IPS-11a (cell line): ENCODE measurements around the gene SFXN4.

Experiments
- H3K4me3 ChIP-seq: one replicate; pipeline ENCODE4 v1.5.1; 2013; ENCODE audit warnings: low read depth, low read length, control low read depth

Gene SFXN4

DNA sequence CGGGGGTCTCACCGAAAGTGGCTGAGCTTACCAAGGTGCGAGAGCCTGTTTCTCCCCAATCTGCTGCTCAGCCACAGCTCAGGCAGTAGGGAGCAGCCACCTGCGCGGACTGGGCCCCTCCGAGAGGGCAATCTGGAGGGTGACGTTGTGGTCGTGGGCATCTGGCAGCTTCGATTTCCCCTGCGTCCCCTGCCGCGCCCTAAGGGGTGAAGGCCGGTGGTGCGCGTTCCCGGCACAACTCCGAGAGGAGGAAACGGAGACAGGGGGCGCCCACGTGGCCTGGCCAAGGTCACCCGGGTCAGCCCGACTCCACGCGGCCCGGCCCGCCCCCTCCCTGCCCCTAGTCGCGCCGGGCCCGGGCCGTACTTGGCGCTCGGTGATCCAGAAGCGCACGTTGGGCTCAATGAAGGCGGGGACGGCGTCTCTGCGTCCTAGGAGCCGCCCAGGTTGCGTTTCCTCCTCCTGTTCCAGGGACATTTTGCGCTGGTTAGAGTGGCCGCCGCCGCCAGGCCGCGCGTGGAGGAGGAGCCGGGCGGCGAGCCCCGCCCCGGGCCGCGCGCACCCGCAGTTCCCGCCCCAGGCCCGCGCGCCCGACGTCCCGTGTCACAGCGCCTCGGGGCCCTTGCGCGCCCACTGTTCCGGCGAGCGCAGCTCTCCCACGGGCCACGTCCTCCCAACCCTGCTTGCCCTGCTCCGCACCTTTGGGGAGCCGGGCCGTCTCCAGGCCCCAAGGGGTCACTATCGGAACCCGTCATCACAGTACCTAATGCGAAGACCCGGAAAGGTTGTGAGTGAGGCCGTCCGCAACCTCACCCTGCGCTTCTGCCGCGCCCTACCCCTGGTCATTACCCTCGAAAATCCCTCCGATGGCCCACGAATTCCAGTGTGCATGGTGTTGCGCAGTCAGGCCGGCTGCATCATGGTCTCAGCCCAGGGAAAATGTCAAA, at the start of gene SFXN4:
TSS of gene SFXN4 (minus strand) at position 544 of the 947 bp plus-strand sequence. CDS start at position 477, 67 bp downstream.
- H3K4me3 ChIP-seq: peak within 1 kb of the TSS; percentile 60

DNA sequence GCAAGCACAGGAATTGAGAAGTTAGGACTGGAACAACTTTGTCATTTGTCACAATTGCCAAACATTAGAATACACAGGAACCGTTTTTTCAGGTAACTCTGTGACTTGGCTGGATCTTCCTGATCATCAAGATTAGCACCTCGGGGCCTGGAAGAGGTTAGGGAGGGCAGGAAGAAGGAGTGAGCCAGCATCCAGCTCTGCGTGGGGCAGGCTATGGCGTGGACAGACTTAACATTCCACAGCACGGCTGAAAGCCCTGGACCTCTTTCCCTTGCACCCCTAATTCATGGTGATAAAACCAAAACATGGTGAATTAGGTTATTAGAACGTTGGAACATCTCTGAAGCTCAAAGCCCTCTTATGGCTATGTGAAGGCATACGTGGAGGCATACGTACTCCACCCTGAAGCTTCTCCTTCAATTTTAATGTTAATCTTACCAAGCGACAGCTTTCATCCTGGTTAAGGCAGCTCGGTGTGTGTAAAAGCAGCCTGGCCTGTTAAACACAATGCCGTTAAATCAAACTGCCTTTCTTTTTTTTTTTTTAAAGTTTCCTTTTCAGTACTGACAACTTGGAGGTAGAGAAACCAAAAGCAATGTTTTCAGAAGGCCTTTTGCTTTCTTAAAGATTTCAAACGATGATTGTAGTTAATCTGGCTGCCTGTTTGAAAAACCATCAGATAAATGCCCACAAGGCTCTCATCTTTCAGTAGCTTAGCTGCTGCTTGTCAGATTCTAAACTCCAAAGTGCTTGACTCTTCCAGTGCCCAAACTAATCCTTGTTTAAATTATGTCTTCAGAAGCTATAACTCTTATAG, 46.3 kb upstream of the SFXN4 start:
- H3K4me3 ChIP-seq: no peak overlapping the region

GRCh38 chr10:119211176-119211575, 45.7 kb upstream of the SFXN4 start:
- no peak overlapping the region for H3K4me3 ChIP-seq

DNA sequence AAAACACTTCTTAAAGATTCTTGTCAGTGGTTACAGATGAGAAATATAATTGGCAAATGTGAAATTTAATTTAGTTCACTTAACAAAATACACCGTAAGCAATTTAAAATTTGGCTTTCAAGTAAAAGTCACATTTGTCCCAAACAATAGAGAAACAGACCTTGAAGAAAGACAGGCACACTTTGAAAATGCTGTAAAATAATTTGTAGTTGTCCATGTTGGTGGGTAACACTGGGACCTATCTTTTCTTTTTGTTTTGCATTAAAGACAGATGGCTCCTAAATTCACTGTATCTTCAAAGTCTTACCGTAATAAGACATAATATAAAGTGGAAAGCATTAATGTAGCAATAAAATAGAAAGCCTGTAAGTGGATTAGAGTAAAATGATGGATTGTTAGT, 45.1 kb upstream of the SFXN4 start:
- no peak overlapping the region for H3K4me3 ChIP-seq

DNA sequence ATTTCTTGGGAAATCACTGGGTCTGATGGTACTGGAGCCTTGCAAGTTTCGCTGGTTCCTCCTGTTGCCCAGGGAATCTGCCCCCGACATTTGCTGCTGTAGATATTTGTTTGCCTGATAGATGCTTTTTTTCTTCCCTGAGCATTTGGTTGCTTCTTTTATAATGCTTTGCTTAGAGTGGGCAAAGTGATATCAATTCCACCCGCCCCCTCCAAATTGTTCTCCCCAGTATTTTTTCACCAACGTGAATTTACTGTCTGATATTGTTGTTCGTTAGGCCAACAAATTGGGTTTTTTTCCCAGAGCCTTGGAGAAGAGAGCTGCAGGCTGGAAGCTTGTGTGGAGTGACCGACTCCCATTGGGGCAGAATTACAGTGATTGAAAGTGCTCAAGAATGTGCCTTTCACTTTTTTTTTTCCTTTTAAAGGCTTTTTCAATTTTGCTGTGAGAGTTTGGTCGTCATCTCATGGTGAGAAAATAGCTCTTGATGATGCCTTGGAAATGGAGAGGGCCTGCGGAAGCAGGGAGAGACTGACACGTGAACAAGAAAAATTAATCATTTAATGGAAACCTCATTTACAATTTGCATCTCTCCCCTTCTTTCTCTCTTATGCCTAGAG, 44.3 kb upstream of the SFXN4 start:
- no peak overlapping the region for H3K4me3 ChIP-seq

GRCh38 chr10:119209035-119209735, 43.7 kb upstream of the SFXN4 start:
- H3K4me3 ChIP-seq: no peak overlapping the region

GRCh38 chr10:119208553-119208940, 43.0 kb upstream of the SFXN4 start:
- no peak overlapping the region for H3K4me3 ChIP-seq

- H3K4me3 ChIP-seq: peak overlapping the region; percentile 36
Observed at GRCh38 chr10:119207713-119208552, 42.4 kb upstream of the SFXN4 start.

- peak within 1 kb of the TSS; percentile 67 for H3K4me3 ChIP-seq
Observed at GRCh38 chr10:119207366-119207666, 41.8 kb upstream of the SFXN4 start, which contains the start of gene GRK5. GRK5 (plus strand) TSS chr10:119207571; CDS start chr10:119207918, 347 bp downstream.

DNA sequence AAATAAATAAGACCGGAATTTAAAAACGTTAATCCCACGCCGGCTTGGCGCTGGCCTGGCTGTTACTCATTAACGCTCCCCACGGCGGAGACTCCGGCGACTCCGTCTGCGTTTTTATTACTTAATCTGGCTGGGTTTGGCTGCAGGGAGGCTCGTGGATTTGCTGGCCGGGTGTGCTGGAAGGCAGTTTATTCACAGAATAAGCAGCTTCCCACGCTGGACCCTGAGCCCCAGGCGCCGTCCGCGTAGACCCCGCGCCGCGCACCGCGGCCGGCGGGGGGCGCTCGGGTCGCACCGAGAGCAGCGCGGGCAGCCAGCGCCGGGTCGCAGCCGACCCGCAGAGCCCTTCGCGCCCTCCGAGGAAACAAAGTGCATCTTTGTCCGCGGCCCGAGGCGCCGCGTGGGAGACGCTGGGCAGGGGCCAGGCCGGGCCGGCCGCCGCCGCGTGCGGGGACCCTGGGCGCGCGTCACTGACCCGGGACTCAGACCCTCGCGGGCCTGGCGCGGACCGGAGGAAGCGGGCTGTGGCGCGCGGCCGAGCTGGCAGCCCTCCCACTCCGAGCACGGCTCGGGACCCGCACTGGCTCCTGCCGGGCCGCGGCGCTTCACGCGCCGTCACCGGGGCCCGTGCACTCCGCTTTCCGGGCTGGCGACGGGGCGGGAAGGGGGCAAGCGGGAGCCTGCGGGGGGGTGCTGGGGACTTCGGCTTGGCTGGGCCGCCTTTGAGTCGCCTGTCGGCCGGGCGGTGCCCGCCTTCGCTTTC, 41.3 kb upstream of the SFXN4 start:
- peak overlapping the region; percentile 67 for H3K4me3 ChIP-seq

- no peak overlapping the region for H3K4me3 ChIP-seq
Observed at GRCh38 chr10:119205894-119206602, 40.5 kb upstream of the SFXN4 start.

DNA sequence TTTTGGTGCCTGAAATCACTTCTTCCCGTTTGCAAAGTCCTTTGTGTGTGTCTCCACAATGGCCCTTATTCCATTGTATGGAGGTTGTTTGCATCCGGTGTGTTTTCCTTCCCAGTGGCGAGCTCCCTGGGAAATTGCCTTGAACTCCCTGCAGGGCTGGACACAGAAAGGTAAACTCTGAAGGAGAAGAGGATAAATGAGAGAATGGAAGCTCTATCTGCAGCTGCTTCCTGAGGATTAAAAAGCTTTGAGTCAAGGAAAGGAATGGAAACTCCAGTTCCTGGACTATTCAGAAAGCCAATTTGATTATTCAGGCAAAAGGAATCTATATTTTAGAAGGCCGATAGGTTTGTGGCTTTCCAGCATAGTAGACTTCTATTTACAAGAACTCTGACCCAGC, 37.5 kb upstream of the SFXN4 start:
- H3K4me3 ChIP-seq: no peak overlapping the region

GRCh38 chr10:119201233-119201632, 35.7 kb upstream of the SFXN4 start:
- no peak overlapping the region for H3K4me3 ChIP-seq

DNA sequence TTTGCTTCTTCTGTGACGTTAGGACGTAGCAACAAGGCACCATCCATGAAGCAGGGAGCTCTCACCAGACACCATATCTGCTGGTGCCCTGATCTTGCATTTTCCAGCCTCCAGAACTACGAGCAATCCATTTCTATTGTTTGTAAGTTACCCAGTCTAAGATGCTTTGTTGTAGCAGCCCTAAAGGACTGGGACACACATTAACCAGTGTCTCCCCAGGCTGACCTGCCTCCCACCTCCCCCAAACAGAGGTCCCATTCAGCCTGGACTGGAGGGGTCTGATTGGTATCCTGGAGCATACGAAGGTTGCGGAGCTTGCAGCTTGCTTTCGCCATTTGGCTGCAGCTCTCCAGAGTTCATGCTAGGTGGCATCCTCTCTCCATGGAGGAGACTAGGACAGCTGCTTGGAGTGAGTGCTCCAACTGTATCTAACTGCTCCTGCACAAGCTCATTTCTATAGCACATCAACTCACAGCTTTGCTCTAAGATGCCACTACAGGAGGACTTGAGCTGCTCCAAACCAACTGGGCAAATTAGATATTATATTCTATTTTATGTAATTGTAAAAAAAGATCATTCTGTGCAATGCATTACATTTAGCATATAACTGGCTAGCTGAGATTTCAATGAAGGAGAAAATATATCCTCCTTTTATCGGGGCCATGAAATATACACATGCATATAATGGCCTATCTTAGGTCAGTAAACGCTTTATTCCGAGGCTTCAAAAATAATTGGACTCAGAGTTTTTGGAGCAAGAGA, 33.9 kb upstream of the SFXN4 start:
- H3K4me3 ChIP-seq: no peak overlapping the region

DNA sequence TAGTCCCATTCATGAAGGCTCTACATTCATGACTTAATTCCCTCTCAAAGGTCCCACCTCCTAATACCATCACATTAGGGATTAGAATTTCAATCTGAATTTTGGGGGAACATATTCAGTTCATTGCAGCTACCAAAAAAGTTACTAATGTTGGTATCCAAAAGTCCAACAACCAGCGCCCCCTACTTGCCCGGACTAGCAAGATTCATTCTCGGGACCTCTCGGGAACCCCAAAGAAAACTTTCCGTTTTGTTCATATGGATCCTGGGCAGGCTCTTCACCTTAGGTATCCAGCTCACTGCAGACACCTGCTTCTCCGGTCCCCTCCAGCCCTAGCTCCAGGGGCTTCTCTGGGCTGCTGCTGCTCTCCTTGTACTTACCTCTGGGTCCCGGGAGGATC, 32.9 kb upstream of the SFXN4 start:
- no peak overlapping the region for H3K4me3 ChIP-seq

DNA sequence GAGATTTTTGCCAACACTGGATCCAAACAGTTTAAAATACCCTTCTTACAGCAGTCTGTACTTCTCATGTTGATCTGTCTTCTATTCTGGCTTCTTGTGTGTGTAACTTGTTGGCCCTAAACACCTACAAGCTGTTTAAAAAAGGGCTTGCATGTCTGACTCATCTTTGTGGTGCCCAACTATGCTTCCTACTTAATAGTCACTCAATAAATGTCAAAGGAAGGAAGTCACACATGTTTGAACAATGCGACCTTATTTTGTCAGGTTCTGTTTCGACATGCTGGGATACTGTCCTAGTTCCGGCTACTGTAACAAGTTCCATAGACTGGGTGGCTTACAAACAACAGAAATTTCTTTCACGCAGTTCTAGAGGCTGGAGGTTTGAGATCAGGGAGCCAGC, 32.4 kb upstream of the SFXN4 start:
- H3K4me3 ChIP-seq: no peak overlapping the region

DNA sequence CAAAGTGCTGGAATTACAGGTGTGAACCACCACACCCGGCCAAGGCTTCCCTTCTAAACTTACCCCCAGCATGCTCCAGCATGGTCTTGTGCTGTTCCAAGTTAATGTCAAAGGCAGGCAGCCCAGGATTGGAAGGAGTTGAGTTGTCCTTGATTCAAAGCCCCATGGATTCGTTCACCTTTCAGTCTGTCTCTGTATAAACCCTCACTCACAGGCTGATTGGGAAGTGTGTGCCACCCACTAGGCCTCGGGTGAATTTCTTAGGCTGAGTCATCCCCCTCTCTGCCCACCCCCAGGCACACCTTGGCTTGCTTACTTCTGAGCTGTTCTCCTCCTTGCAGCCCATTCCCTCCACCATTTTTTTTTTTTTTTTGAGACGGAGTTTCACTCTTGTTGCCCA, 26.4 kb upstream of the SFXN4 start:
- no peak overlapping the region for H3K4me3 ChIP-seq
